Measurements from ENCODE around the gene MBD3.

DNA sequence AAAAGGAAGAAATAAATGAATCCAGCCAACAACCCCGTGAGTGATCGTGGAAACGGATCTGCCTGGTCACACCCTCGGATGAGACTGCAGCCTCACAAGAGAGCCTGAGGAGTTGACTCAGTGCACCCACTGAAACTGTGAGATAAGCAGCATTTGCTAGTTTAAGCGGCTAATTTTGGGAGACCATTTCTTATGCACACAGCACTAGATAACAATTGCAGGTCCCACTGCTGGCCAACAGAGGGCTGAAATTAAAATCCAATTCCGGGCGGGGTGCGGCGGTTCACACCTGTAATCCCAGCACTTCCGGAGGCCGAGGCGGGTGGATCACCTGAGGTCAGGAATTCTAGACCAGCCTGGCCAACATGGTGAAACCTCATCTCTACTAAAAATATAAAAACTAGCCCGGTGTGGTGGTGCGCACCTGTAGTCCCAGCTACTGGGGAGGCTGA lies 9.0 kb upstream of the MBD3 start:
- TF ChIP-seq, protein P1, sequence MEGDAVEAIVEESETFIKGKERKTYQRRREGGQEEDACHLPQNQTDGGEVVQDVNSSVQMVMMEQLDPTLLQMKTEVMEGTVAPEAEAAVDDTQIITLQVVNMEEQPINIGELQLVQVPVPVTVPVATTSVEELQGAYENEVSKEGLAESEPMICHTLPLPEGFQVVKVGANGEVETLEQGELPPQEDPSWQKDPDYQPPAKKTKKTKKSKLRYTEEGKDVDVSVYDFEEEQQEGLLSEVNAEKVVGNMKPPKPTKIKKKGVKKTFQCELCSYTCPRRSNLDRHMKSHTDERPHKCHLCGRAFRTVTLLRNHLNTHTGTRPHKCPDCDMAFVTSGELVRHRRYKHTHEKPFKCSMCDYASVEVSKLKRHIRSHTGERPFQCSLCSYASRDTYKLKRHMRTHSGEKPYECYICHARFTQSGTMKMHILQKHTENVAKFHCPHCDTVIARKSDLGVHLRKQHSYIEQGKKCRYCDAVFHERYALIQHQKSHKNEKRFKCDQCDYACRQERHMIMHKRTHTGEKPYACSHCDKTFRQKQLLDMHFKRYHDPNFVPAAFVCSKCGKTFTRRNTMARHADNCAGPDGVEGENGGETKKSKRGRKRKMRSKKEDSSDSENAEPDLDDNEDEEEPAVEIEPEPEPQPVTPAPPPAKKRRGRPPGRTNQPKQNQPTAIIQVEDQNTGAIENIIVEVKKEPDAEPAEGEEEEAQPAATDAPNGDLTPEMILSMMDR (IDR thresholded peaks at IDR 0.05 in 8 of 11, conservative IDR thresholded peaks at IDR 0.05 in 3 of 11) = no peak
- TF ChIP-seq POLR2A (IDR thresholded peaks at IDR 0.05) = no peak

Data from spleen (tissue), 7 donors.